ENCODE results near the gene PCDHGA8.
A peak's percentile ranks its signal among the peaks of the same experiment; 100 is the strongest.

The PCDHGA8 gene

GRCh38 chr5:141356133-141356532 is 36.3 kb upstream of the PCDHGA8 start:
- Histone ChIP-seq H4K20me1 (ENCODE audit: insufficient read depth, low read length, poor library complexity, severe bottlenecking) (no peaks in the 10 kb centered on the region), H3K4me3 (ENCODE audit: low read length, poor library complexity, severe bottlenecking) (no peak overlapping the region), H3K9me3 (ENCODE audit: insufficient read depth, low read depth, low read length) (no peaks in the 10 kb centered on the region), H3K9me2 (replicated peaks; ENCODE audit: low read depth, low read length) (no peaks in the 10 kb centered on the region), H3K4me1 (ENCODE audit: insufficient read depth, low read length, poor library complexity, severe bottlenecking) (no peaks in the 10 kb centered on the region), H2AFZ (ENCODE audit: low read length) (no peak overlapping the region), H3F3A (ENCODE audit: low read depth) (no peaks in the 10 kb centered on the region), H3K4me2 (ENCODE audit: low read depth, low read length, poor library complexity, severe bottlenecking) (no peak overlapping the region), H3K27me3 (ENCODE audit: insufficient read depth, low read length, poor library complexity, severe bottlenecking) (no peaks in the 10 kb centered on the region), H3K36me3 (ENCODE audit: insufficient read depth, low read length) (no peaks in the 10 kb centered on the region), H3K9ac (ENCODE audit: low read depth, low read length, poor library complexity, severe bottlenecking) (no peak overlapping the region), H3K79me2 (ENCODE audit: insufficient read depth, low read length) (no peaks in the 10 kb centered on the region)
- TF ChIP-seq CTCF (conservative IDR thresholded peaks at IDR 0.05; ENCODE audit: low read length) = no peak
- TF ChIP-seq EZH2phosphoT487 (IDR thresholded peaks at IDR 0.05; ENCODE audit: borderline replicate concordance) = no peak

- Histone ChIP-seq H3K4me3 (ENCODE audit: low read length, poor library complexity, severe bottlenecking) (no peak overlapping the region), H3F3A (ENCODE audit: low read depth) (no peaks in the 10 kb centered on the region), H3K9ac (ENCODE audit: low read depth, low read length, poor library complexity, severe bottlenecking) (no peak overlapping the region), H4K20me1 (ENCODE audit: insufficient read depth, low read length, poor library complexity, severe bottlenecking) (no peaks in the 10 kb centered on the region), H3K36me3 (ENCODE audit: insufficient read depth, low read length) (no peaks in the 10 kb centered on the region), H3K9me3 (ENCODE audit: insufficient read depth, low read depth, low read length) (no peaks in the 10 kb centered on the region), H3K4me2 (ENCODE audit: low read depth, low read length, poor library complexity, severe bottlenecking) (no peak overlapping the region), H3K27me3 (ENCODE audit: insufficient read depth, low read length, poor library complexity, severe bottlenecking) (no peaks in the 10 kb centered on the region), H3K9me2 (replicated peaks; ENCODE audit: low read depth, low read length) (no peaks in the 10 kb centered on the region), H3K4me1 (ENCODE audit: insufficient read depth, low read length, poor library complexity, severe bottlenecking) (no peaks in the 10 kb centered on the region), H3K79me2 (ENCODE audit: insufficient read depth, low read length) (no peaks in the 10 kb centered on the region), H2AFZ (ENCODE audit: low read length) (no peak overlapping the region)
- TF ChIP-seq CTCF (conservative IDR thresholded peaks at IDR 0.05; ENCODE audit: low read length) (no peak), EZH2phosphoT487 (IDR thresholded peaks at IDR 0.05; ENCODE audit: borderline replicate concordance) (no peak)
Observed at GRCh38 chr5:141356950-141357349, 35.5 kb upstream of the PCDHGA8 start.

- Histone ChIP-seq H3K36me3 (ENCODE audit: insufficient read depth, low read length) (no peaks in the 10 kb centered on the region), H2AFZ (ENCODE audit: low read length) (peak within 1 kb of the TSS; percentile 98), H3K9me3 (ENCODE audit: insufficient read depth, low read depth, low read length) (no peaks in the 10 kb centered on the region)
Observed at GRCh38 chr5:141359790-141360426, 32.5 kb upstream of the PCDHGA8 start, which contains the start of gene PCDHGB2. Gene PCDHGB2 (plus strand): TSS chr5:141359994. CDS start chr5:141360136, 142 bp downstream.

More at GRCh38 chr5:141359790-141360426, 32.5 kb upstream of the PCDHGA8 start, which contains the start of gene PCDHGB2:
- Histone ChIP-seq H3K9me2 (replicated peaks; ENCODE audit: low read depth, low read length) (no peaks in the 10 kb centered on the region), H3K79me2 (ENCODE audit: insufficient read depth, low read length) (no peaks in the 10 kb centered on the region), H3K27me3 (ENCODE audit: insufficient read depth, low read length, poor library complexity, severe bottlenecking) (no peaks in the 10 kb centered on the region), H3K4me1 (ENCODE audit: insufficient read depth, low read length, poor library complexity, severe bottlenecking) (no peaks in the 10 kb centered on the region), H3F3A (ENCODE audit: low read depth) (no peaks in the 10 kb centered on the region), H4K20me1 (ENCODE audit: insufficient read depth, low read length, poor library complexity, severe bottlenecking) (no peaks in the 10 kb centered on the region), H3K4me2 (ENCODE audit: low read depth, low read length, poor library complexity, severe bottlenecking) (peak within 1 kb of the TSS; percentile 70), H3K9ac (ENCODE audit: low read depth, low read length, poor library complexity, severe bottlenecking) (peak within 1 kb of the TSS; percentile 63), H3K4me3 (ENCODE audit: low read length, poor library complexity, severe bottlenecking) (peak within 1 kb of the TSS; percentile 67)
- TF ChIP-seq CTCF (conservative IDR thresholded peaks at IDR 0.05; ENCODE audit: low read length) = peak; percentile 61
- TF ChIP-seq EZH2phosphoT487 (IDR thresholded peaks at IDR 0.05; ENCODE audit: borderline replicate concordance) = no peak
